ENCODE results near the gene FOXR1.

Gene FOXR1

GRCh38 chr11:118930094-118930712, 41.4 kb upstream of the FOXR1 start (continued):
- TF ChIP-seq ZNF518A (tag by site-specific recombination; conservative IDR thresholded peaks at IDR 0.05; ENCODE audit: low read depth) (no peak), ZNF248 (tag by site-specific recombination; IDR thresholded peaks at IDR 0.05) (no peak), ZSCAN23 (tag by site-specific recombination; IDR thresholded peaks at IDR 0.05) (no peak), ZNF292 (tag by site-specific recombination; IDR thresholded peaks at IDR 0.05; ENCODE audit: borderline replicate concordance, low read depth) (no peak), ZNF175 (tag by site-specific recombination; IDR thresholded peaks at IDR 0.05) (no peak), ZNF596 (tag by site-specific recombination; IDR thresholded peaks at IDR 0.05) (no peak), ZFP37 (tag by site-specific recombination; IDR thresholded peaks at IDR 0.05) (0 out of 2 replicates have a peak, but pooled peaks have one; percentile 16), ZNF19 (tag by site-specific recombination; IDR thresholded peaks at IDR 0.05; ENCODE audit: low read depth) (no peak), GLIS2 (tag by site-specific recombination; IDR thresholded peaks at IDR 0.05) (peak; percentile 80), INSM2 (tag by site-specific recombination; IDR thresholded peaks at IDR 0.05) (no peak), ZNF350 (tag by site-specific recombination; IDR thresholded peaks at IDR 0.05) (no peak), ZBTB7A (tag by site-specific recombination; IDR thresholded peaks at IDR 0.05; ENCODE audit: low read depth) (no peak), ZSCAN18 (tag by site-specific recombination; IDR thresholded peaks at IDR 0.05) (no peak), ZNF239 (tag by site-specific recombination; IDR thresholded peaks at IDR 0.05) (no peak), ZNF146 (tag by site-specific recombination; IDR thresholded peaks at IDR 0.05) (no peak), ZNF174 (tag by site-specific recombination; IDR thresholded peaks at IDR 0.05) (no peak), SP2 (tag by site-specific recombination; IDR thresholded peaks at IDR 0.05) (peak; percentile 57), EGR2 (tag by site-specific recombination; IDR thresholded peaks at IDR 0.05; ENCODE audit: low read depth) (peak; percentile 53), GLI2 (tag by site-specific recombination; IDR thresholded peaks at IDR 0.05; ENCODE audit: borderline replicate concordance, low read depth) (no peak), BCL6B (tag by site-specific recombination; IDR thresholded peaks at IDR 0.05) (no peak), ZNF223 (tag by site-specific recombination; IDR thresholded peaks at IDR 0.05) (no peak), ZNF426 (tag by site-specific recombination; IDR thresholded peaks at IDR 0.05) (no peak), KLF9 (tag by site-specific recombination; IDR thresholded peaks at IDR 0.05; ENCODE audit: low read depth) (peak; percentile 70), ZNF311 (tag by site-specific recombination; IDR thresholded peaks at IDR 0.05; ENCODE audit: borderline replicate concordance) (no peak), REST (tag by site-specific recombination; IDR thresholded peaks at IDR 0.05) (no peak), MZF1 (tag by site-specific recombination; IDR thresholded peaks at IDR 0.05; ENCODE audit: borderline replicate concordance) (no peak), REPIN1 (tag by site-specific recombination; IDR thresholded peaks at IDR 0.05; ENCODE audit: low read depth) (no peak)

Measured in HEK293 (cell line).